ENCODE data around the gene RXRB. TPM values are rescaled to one million over a fixed set of nuclear protein-coding genes. Genes with fewer than 3 reads are reported as not detected.

The RXRB gene
- total RNA-seq, 1 donor from 2014 or later: 61.9 TPM

DNA sequence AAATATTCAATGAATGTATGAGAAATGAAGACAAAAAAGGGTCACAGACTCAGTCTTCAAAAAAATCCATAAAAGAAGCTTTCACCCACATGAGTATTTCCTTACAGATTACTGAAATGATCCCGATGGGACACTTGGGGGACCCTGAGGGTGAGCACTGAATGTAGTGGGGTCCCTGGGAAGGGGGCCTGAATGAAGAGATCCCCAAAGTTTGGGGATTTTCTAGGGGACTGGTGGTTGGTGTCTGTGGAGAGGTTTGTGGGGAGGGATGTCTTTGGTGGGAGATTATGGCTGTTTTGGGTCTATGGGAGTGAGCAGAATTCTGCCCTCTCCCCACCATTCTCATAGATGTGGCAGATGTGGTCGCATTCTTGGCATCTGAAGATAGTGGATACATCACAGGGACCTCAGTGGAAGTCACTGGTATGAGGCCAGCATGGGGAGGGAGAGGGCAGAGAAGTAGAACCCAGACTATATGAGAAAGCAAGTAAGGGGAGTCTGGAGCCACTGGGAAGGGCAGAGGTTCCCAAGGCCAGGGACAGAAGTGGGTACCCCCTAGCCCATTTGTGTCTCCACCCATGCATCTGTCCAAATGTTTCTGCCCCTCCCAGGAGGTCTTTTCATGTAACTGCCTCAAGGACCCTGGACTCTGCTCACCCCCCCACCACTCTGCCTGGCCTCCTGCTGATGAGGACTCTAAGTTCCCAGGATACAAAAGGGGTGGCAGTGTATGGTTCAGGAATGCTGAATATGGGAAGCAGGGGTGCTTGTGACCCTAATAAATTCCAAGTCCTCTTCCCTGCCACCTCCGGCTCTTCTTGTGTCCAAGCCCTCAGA is 5.8 kb upstream of the RXRB start:
- H3K4me1 Mint-ChIP-seq (ENCODE audit: unreplicated experiment): peaks cover 62% of the 10 kb centered on the region
- TF ChIP-seq, protein P1, sequence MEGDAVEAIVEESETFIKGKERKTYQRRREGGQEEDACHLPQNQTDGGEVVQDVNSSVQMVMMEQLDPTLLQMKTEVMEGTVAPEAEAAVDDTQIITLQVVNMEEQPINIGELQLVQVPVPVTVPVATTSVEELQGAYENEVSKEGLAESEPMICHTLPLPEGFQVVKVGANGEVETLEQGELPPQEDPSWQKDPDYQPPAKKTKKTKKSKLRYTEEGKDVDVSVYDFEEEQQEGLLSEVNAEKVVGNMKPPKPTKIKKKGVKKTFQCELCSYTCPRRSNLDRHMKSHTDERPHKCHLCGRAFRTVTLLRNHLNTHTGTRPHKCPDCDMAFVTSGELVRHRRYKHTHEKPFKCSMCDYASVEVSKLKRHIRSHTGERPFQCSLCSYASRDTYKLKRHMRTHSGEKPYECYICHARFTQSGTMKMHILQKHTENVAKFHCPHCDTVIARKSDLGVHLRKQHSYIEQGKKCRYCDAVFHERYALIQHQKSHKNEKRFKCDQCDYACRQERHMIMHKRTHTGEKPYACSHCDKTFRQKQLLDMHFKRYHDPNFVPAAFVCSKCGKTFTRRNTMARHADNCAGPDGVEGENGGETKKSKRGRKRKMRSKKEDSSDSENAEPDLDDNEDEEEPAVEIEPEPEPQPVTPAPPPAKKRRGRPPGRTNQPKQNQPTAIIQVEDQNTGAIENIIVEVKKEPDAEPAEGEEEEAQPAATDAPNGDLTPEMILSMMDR (conservative IDR thresholded peaks at IDR 0.05): no peak
- peak overlapping the region; percentile 99 for H3K27ac Mint-ChIP-seq
- peak overlapping the region; percentile 100 for H3K4me3 Mint-ChIP-seq
- peaks cover 30% of the 10 kb centered on the region for H3K36me3 Mint-ChIP-seq
- no peaks in the 10 kb centered on the region for H3K9me3 Mint-ChIP-seq
- no peaks in the 10 kb centered on the region for H3K27me3 Mint-ChIP-seq
- no peak for DNase-seq (ENCODE audit: extremely low spot score, unreplicated experiment)

DNA sequence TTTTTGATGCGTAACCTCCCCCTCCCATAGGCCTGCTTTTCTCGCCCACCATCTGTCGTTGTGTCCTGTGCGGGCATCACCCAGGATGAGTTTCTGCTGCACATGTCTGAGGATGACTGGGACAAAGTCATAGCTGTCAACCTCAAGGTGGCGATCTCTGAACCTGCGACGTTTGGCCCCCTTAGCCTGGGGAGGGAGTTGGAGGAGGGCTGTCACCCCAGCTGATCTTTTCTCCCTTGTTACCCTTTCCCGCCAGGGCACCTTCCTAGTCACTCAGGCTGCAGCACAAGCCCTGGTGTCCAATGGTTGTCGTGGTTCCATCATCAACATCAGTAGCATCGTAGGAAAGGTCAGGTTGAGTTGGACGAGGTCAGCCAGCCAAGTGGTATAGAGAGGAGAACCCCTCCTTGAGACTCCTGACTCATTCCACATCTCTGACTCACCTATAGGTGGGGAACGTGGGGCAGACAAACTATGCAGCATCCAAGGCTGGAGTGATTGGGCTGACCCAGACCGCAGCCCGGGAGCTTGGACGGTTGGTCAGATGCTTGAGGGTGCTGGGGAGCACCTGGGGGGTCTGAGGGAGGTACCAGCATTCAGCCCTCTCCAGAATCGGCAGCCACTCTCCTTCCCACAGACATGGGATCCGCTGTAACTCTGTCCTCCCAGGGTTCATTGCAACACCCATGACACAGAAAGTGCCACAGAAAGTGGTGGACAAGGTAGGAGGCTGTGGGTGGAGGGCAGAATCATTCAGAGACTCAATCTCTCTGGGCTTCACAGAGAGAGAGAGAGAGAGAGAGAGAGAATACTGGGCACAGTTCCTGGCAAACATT is 4.9 kb upstream of the RXRB start:
- Mint-ChIP-seq H3K4me3 (peak overlapping the region; percentile 100), H3K27me3 (no peaks in the 10 kb centered on the region), H3K9me3 (no peaks in the 10 kb centered on the region), H3K27ac (peak overlapping the region; percentile 99), H3K36me3 (peaks cover 32% of the 10 kb centered on the region), H3K4me1 (ENCODE audit: unreplicated experiment) (peaks cover 64% of the 10 kb centered on the region)
- TF ChIP-seq, protein P1 (conservative IDR thresholded peaks at IDR 0.05): no peak
- no peak for DNase-seq (ENCODE audit: extremely low spot score, unreplicated experiment)

DNA sequence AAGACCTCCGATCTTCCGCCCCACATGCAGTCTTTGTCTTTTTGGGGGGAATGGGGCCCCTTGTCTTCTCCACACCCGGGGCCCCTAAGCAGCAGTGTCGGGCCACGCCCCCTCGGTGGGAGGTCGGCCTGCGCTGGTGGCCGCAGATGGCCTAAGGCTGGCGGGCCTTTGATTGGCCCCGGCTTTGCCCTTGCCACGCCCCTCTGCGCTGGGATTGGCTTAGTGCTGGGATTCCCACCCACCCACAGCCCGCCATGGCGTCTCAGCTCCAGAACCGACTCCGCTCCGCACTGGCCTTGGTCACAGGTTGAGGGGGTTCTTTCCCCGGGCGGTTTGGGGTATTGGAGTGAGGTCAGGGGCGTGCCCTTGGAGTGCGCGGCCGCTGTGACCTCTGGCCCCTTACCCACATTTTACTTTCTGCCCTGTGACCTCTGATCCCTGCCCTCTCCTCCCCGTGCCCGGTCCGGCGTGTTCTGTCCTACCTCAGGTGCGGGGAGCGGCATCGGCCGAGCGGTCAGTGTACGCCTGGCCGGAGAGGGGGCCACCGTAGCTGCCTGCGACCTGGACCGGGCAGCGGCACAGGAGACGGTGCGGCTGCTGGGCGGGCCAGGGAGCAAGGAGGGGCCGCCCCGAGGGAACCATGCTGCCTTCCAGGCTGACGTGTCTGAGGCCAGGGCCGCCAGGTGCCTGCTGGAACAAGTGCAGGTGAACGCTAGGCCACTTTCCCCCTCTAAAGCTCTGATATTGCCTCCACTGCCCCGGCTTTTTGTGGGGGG is 4.1 kb upstream of the RXRB start, which contains the start of gene HSD17B8:
Gene HSD17B8, plus strand, starts transcription at position 241 of the 776 bp plus-strand sequence. Its CDS starts 14 bp downstream, at position 255.
- peak; percentile 91 for DNase-seq (ENCODE audit: extremely low spot score, unreplicated experiment)
- no peaks in the 10 kb centered on the region for H3K27me3 Mint-ChIP-seq
- H3K27ac Mint-ChIP-seq: peak within 1 kb of the TSS; percentile 99
- H3K9me3 Mint-ChIP-seq: no peaks in the 10 kb centered on the region
- TF ChIP-seq, protein P1 (conservative IDR thresholded peaks at IDR 0.05): no peak
- H3K4me3 Mint-ChIP-seq: peak within 1 kb of the TSS; percentile 100
- peaks cover 29% of the 10 kb centered on the region for H3K36me3 Mint-ChIP-seq
- H3K4me1 Mint-ChIP-seq (ENCODE audit: unreplicated experiment): peaks cover 62% of the 10 kb centered on the region

DNA sequence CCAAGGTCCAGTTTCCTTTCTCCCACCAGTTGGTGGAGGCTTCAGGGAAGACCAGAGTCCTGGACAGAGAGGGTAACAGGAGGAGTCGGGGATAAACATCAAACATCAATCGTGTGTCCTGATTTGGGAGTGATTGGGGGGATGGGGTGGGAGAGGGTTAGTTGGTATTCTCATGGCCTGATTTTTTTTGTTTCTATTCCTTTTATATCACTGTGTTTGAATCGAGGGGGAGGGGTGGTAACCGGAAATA is 3.6 kb upstream of the RXRB start:
- no peaks in the 10 kb centered on the region for H3K9me3 Mint-ChIP-seq
- TF ChIP-seq, protein P1 (conservative IDR thresholded peaks at IDR 0.05): no peak
- H3K27ac Mint-ChIP-seq: peak overlapping the region; percentile 99
- H3K27me3 Mint-ChIP-seq: no peaks in the 10 kb centered on the region
- DNase-seq (ENCODE audit: extremely low spot score, unreplicated experiment): no peak
- H3K36me3 Mint-ChIP-seq: peaks cover 27% of the 10 kb centered on the region
- H3K4me1 Mint-ChIP-seq (ENCODE audit: unreplicated experiment): peaks cover 61% of the 10 kb centered on the region
- peak overlapping the region; percentile 100 for H3K4me3 Mint-ChIP-seq

DNA sequence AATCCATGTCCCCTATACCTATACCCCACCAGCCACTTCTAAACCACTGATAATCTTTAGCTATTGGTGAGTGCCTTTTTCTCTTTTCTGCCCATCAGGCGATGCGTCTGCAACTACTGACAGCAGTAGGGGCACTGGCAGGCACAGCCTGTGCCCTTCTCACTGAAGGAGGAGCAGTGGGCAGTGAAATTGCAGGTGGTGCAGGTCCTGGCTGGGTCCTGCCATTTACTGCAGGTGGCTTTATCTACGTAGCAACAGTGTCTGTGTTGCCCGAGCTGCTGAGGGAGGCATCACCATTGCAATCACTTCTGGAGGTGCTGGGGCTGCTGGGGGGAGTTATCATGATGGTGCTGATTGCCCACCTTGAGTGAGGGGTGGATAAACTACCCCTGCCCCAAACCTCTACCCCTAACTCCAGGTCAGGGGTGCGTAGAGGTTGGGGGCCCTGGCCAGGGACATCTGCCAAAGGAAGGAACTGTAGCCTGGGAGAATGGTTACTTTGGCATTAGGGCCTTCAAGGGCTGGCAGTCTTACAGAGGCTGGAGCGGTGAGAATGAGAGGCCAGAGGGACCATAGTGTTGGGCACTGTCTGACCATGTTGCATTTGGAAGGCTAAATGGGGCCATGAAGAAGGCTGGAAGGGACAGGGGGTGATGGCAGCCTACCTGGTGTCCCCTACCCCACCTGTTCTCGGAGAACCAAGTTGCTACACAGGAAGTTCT is 3.1 kb upstream of the RXRB start:
- Mint-ChIP-seq H3K36me3 (peaks cover 27% of the 10 kb centered on the region), H3K4me3 (peak overlapping the region; percentile 100), H3K9me3 (no peaks in the 10 kb centered on the region), H3K27me3 (no peaks in the 10 kb centered on the region), H3K27ac (peak overlapping the region; percentile 99), H3K4me1 (ENCODE audit: unreplicated experiment) (peaks cover 61% of the 10 kb centered on the region)
- DNase-seq (ENCODE audit: extremely low spot score, unreplicated experiment): no peak
- TF ChIP-seq, protein P1 (conservative IDR thresholded peaks at IDR 0.05): no peak
